Measurements from ENCODE around the gene TNNT1. TPM values are rescaled to one million over a fixed set of nuclear protein-coding genes. Genes with fewer than 3 reads are reported as not detected.

The TNNT1 gene
- total RNA-seq, 1 experiment from 2014 or later: 188 TPM

DNA sequence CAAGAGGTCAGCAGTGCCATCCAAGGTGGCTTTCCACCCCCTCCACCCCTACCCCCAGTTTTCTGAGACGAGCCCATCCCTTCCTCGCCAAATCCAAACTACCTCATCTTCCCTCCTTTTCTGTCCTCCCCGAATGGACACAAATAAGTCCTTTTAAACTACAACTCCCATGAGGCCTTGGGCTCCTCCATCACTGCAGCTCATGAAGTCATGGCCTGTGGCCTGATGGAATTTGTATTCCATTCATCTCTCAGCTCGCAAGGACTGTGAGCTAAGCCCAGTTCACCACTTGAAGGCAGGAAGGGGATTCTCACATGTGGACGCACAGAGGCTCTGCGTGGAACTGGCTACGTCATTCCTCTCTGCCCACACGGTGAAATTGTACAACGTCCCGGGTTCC lies 47.8 kb upstream of the TNNT1 start:
- Histone ChIP-seq H3K27ac (ENCODE audit: low read depth, low read length) (no peak overlapping the region), H3K4me2 (ENCODE audit: low read length) (no peak overlapping the region), H3K79me2 (ENCODE audit: insufficient read depth, low read length) (no peaks in the 10 kb centered on the region), H3K9ac (ENCODE audit: low read length) (no peak overlapping the region), H3K9me2 (ENCODE audit: insufficient read depth) (no peaks in the 10 kb centered on the region), H3K36me3 (ENCODE audit: control insufficient read depth in 1 of 2, insufficient read depth in 2 of 2, low read length in 2 of 2) (peaks cover 3 to 7% of the 10 kb centered on the region in 2 experiments; a peak in 3 of 4 replicates), H3K27me3 (ENCODE audit: insufficient read depth, low read length) (no peaks in the 10 kb centered on the region), H3K4me3 (replicated peaks in 1 of 2; ENCODE audit: low read depth in 1 of 2, low read length in 2 of 2) (no peak overlapping the region), H2AFZ (ENCODE audit: low read depth, low read length, poor library complexity, severe bottlenecking) (no peak overlapping the region), H4K20me1 (ENCODE audit: insufficient read depth) (no peaks in the 10 kb centered on the region), H3K4me1 (ENCODE audit: control insufficient read depth in 1 of 2, insufficient read depth in 2 of 2, low read length in 2 of 2) (no peaks in the 10 kb centered on the region), H3K9me3 (ENCODE audit: control insufficient read depth in 1 of 2, insufficient read depth in 1 of 2, low read depth in 1 of 2, low read length in 2 of 2) (no peaks in the 10 kb centered on the region)
- DNase-seq (ENCODE audit: low read depth, low spot score) (no peak), ATAC-seq (peak; percentile 60)
- ChIA-PET POLR2A (interaction anchor here (0.9 kb wide), 1 partner anchor 14 kb away, joined by 3 read pairs; no protein-coding TSS in a partner anchor), CTCF (no interaction called here), RAD21 (ENCODE audit: low non-redundant PET in 1 of 2, low total read pairs in 2 of 2, uncharacterized antibody in 2 of 2, unreplicated experiment in 2 of 2) (no interaction called here)
- no TSS peak for BruUV-seq (replicated peaks)
- no peak for TF ChIP-seq POLR2A (IDR thresholded peaks at IDR 0.05; ENCODE audit: borderline replicate concordance, extremely low read depth, insufficient read depth, insufficient read length)
- TF ChIP-seq YY1 (IDR thresholded peaks at IDR 0.05; ENCODE audit: extremely low read depth, insufficient replicate concordance, low read depth, low read length): peak; percentile 11
- intact Hi-C loops (cut with micrococcal nuclease): no loop called here

DNA sequence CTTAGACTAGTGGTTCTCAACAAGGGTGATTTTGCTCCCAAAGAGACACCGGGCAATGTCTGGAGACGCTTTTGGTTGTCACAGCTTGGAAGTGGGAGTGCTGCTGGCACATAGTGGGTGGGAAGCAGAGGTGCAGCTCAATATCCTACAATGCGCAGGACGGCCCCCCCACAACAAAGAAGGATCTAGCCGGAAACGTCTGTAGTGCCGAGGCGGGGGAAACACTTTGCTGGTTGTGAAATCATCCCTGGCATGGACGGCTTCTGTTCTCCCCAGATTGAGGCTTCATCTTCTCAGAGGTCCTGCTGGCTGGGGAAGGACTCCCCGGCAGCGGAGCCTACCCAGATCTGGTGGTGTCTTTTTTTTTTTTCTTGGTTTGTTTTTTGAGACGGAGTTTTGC lies 44.5 kb upstream of the TNNT1 start:
- no peak overlapping the region for H2AFZ ChIP-seq (ENCODE audit: low read depth, low read length, poor library complexity, severe bottlenecking)
- H3K9ac ChIP-seq (ENCODE audit: low read length): no peak overlapping the region
- intact Hi-C loops (cut with micrococcal nuclease): no loop called here
- no peak for DNase-seq (ENCODE audit: low read depth, low spot score)
- no peaks in the 10 kb centered on the region for H3K36me3 ChIP-seq (ENCODE audit: control insufficient read depth in 1 of 2, insufficient read depth in 2 of 2, low read length in 2 of 2)
- H3K4me2 ChIP-seq (ENCODE audit: low read length): no peak overlapping the region
- no peaks in the 10 kb centered on the region for H4K20me1 ChIP-seq (ENCODE audit: insufficient read depth)
- no peak overlapping the region for H3K27ac ChIP-seq (ENCODE audit: low read depth, low read length)
- TF ChIP-seq, protein P1, sequence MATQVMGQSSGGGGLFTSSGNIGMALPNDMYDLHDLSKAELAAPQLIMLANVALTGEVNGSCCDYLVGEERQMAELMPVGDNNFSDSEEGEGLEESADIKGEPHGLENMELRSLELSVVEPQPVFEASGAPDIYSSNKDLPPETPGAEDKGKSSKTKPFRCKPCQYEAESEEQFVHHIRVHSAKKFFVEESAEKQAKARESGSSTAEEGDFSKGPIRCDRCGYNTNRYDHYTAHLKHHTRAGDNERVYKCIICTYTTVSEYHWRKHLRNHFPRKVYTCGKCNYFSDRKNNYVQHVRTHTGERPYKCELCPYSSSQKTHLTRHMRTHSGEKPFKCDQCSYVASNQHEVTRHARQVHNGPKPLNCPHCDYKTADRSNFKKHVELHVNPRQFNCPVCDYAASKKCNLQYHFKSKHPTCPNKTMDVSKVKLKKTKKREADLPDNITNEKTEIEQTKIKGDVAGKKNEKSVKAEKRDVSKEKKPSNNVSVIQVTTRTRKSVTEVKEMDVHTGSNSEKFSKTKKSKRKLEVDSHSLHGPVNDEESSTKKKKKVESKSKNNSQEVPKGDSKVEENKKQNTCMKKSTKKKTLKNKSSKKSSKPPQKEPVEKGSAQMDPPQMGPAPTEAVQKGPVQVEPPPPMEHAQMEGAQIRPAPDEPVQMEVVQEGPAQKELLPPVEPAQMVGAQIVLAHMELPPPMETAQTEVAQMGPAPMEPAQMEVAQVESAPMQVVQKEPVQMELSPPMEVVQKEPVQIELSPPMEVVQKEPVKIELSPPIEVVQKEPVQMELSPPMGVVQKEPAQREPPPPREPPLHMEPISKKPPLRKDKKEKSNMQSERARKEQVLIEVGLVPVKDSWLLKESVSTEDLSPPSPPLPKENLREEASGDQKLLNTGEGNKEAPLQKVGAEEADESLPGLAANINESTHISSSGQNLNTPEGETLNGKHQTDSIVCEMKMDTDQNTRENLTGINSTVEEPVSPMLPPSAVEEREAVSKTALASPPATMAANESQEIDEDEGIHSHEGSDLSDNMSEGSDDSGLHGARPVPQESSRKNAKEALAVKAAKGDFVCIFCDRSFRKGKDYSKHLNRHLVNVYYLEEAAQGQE (IDR thresholded peaks at IDR 0.05; ENCODE audit: low read depth): no peak
- no peak for TF ChIP-seq ELF1 (IDR thresholded peaks at IDR 0.05; ENCODE audit: borderline replicate concordance, low read depth)
- no peak for TF ChIP-seq TCF7L2 (IDR thresholded peaks at IDR 0.05; ENCODE audit: borderline replicate concordance, extremely low read depth, insufficient read depth, insufficient read length)
- no peak for TF ChIP-seq POLR2A (IDR thresholded peaks at IDR 0.05; ENCODE audit: borderline replicate concordance, extremely low read depth, insufficient read depth, insufficient read length)
- TF ChIP-seq, protein P2, sequence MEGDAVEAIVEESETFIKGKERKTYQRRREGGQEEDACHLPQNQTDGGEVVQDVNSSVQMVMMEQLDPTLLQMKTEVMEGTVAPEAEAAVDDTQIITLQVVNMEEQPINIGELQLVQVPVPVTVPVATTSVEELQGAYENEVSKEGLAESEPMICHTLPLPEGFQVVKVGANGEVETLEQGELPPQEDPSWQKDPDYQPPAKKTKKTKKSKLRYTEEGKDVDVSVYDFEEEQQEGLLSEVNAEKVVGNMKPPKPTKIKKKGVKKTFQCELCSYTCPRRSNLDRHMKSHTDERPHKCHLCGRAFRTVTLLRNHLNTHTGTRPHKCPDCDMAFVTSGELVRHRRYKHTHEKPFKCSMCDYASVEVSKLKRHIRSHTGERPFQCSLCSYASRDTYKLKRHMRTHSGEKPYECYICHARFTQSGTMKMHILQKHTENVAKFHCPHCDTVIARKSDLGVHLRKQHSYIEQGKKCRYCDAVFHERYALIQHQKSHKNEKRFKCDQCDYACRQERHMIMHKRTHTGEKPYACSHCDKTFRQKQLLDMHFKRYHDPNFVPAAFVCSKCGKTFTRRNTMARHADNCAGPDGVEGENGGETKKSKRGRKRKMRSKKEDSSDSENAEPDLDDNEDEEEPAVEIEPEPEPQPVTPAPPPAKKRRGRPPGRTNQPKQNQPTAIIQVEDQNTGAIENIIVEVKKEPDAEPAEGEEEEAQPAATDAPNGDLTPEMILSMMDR (IDR thresholded peaks at IDR 0.05 in 2 of 3, conservative IDR thresholded peaks at IDR 0.05 in 1 of 3; ENCODE audit: borderline replicate concordance in 1 of 3, insufficient read depth in 1 of 3, low read depth in 2 of 3, low read length in 2 of 3): no peak
- no peak for TF ChIP-seq SIN3A (IDR thresholded peaks at IDR 0.05; ENCODE audit: low read depth)
- TF ChIP-seq ZFX (IDR thresholded peaks at IDR 0.05): no peak
- TF ChIP-seq FOSL1 (IDR thresholded peaks at IDR 0.05; ENCODE audit: low read depth): no peak
- TF ChIP-seq YY1 (IDR thresholded peaks at IDR 0.05; ENCODE audit: extremely low read depth, insufficient replicate concordance, low read depth, low read length): no peak
- TF ChIP-seq POLR2AphosphoS5 (IDR thresholded peaks at IDR 0.05; ENCODE audit: low read depth, low read length): no peak
- TF ChIP-seq SRF (IDR thresholded peaks at IDR 0.05; ENCODE audit: low read depth): no peak
- TF ChIP-seq, protein P3, sequence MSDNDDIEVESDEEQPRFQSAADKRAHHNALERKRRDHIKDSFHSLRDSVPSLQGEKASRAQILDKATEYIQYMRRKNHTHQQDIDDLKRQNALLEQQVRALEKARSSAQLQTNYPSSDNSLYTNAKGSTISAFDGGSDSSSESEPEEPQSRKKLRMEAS (IDR thresholded peaks at IDR 0.05): no peak
- TF ChIP-seq CBX3 (IDR thresholded peaks at IDR 0.05; ENCODE audit: low read depth): no peak
- no peak for TF ChIP-seq JUND (IDR thresholded peaks at IDR 0.05)
- no peak for TF ChIP-seq EZH2phosphoT487 (IDR thresholded peaks at IDR 0.05; ENCODE audit: borderline replicate concordance)
- ChIA-PET CTCF (no interaction called here), POLR2A (no interaction called here), RAD21 (ENCODE audit: low non-redundant PET in 1 of 2, low total read pairs in 2 of 2, uncharacterized antibody in 2 of 2, unreplicated experiment in 2 of 2) (no interaction called here)
- H3K4me3 ChIP-seq (replicated peaks in 1 of 2; ENCODE audit: low read depth in 1 of 2, low read length in 2 of 2): no peak overlapping the region
- H3K79me2 ChIP-seq (ENCODE audit: insufficient read depth, low read length): peaks cover 4% of the 10 kb centered on the region; the same call in 1 of the 2 replicates
- no peaks in the 10 kb centered on the region for H3K9me2 ChIP-seq (ENCODE audit: insufficient read depth)
- BruUV-seq (replicated peaks): no TSS peak
- no peaks in the 10 kb centered on the region for H3K27me3 ChIP-seq (ENCODE audit: insufficient read depth, low read length)
- ATAC-seq: no peak
- H3K4me1 ChIP-seq (ENCODE audit: control insufficient read depth in 1 of 2, insufficient read depth in 2 of 2, low read length in 2 of 2): peaks cover 7 to 17% of the 10 kb centered on the region in 2 experiments
- no peaks in the 10 kb centered on the region for H3K9me3 ChIP-seq (ENCODE audit: control insufficient read depth in 1 of 2, insufficient read depth in 1 of 2, low read depth in 1 of 2, low read length in 2 of 2)
